ENCODE data around the gene MAP3K20. TPM values are rescaled to one million over a fixed set of nuclear protein-coding genes. Genes with fewer than 3 reads are reported as not detected.
"Not testable (repeated sequence)": the region's sequence is repeated elsewhere in the genome, so short reads cannot be mapped to it uniquely, and the experiment has no call there.

The MAP3K20 gene
- total RNA-seq, 4 donors from 2014 or later = 33.0 to 56.1 (median 44.4) TPM

DNA sequence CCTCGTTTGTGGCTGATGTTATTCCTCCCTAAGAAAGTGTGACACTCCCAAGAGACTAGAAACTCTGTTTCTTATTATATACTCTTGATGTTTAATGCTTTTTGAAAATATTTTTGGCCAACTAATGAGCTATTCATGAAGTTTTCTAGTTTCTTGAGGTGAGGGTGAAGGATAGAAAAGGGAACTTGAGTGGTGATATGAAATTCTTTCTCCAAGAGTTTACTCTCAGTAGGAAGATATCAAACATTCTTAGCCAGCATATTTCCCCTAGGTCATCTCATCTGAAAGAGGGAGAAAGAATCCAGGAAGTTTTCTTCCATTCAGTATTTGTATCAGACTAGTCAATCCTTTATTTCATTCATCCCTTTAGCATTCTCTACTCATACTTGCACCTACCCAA is 95.7 kb downstream of the MAP3K20 start:
- DNase-seq (ENCODE audit: low spot score) (no peak), ATAC-seq (ENCODE audit: low FRiP score) (no peak)
- TF ChIP-seq, protein P1, sequence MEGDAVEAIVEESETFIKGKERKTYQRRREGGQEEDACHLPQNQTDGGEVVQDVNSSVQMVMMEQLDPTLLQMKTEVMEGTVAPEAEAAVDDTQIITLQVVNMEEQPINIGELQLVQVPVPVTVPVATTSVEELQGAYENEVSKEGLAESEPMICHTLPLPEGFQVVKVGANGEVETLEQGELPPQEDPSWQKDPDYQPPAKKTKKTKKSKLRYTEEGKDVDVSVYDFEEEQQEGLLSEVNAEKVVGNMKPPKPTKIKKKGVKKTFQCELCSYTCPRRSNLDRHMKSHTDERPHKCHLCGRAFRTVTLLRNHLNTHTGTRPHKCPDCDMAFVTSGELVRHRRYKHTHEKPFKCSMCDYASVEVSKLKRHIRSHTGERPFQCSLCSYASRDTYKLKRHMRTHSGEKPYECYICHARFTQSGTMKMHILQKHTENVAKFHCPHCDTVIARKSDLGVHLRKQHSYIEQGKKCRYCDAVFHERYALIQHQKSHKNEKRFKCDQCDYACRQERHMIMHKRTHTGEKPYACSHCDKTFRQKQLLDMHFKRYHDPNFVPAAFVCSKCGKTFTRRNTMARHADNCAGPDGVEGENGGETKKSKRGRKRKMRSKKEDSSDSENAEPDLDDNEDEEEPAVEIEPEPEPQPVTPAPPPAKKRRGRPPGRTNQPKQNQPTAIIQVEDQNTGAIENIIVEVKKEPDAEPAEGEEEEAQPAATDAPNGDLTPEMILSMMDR (IDR thresholded peaks at IDR 0.05) = no peak

- TF ChIP-seq, protein P1 (IDR thresholded peaks at IDR 0.05) = no peak
- DNase-seq (ENCODE audit: low spot score) (no peak), ATAC-seq (ENCODE audit: low FRiP score) (no peak)
Measured at GRCh38 chr2:173171924-173172643, 96.4 kb downstream of the MAP3K20 start.

DNA sequence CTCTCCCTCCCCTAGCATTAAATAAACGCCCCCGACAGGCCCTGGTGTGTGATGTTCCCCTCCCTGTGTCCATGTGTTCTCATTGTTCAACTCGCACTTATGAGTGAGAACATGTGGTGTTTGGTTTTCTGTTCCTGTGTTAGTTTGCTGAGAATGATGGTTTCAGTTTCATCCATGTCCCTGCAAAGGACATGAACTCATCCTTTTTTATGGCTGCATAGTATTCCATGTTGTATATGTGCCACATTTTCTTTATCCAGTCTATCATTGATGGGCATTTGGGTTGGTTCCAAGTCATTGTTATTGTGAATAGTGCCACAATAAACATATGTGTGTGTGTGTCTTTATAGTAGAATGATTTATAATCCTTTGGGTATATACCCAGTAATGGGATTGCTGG is 98.7 kb downstream of the MAP3K20 start:
- not testable (repeated sequence) for DNase-seq (ENCODE audit: low spot score); ATAC-seq (ENCODE audit: low FRiP score)

DNA sequence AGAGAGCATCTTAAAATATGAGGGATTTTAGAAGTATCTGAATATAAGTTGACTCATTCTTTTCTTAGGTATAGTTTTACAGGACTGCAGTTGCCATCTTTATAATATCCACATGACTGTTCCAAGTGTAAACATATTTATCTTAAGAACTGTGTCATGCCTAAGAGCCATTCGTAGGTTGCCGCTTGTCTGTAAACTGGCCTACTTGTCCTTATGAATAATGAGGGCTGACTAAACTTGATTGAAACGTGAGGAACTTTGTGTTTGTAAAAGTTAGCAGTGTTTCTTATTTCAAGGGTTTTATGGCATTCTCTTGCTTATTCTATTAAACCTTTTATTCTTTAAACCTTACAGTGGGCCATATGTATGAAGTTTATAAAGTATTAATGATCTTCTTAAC is 99.6 kb downstream of the MAP3K20 start:
- ATAC-seq (ENCODE audit: low FRiP score) (no peak), DNase-seq (ENCODE audit: low spot score) (no peak)
- TF ChIP-seq, protein P1 (IDR thresholded peaks at IDR 0.05) = no peak

- TF ChIP-seq, protein P1 (IDR thresholded peaks at IDR 0.05) = no peak
- DNase-seq (ENCODE audit: low spot score) (no peak), ATAC-seq (ENCODE audit: low FRiP score) (no peak)
Measured at GRCh38 chr2:173181982-173182381, 106.3 kb downstream of the MAP3K20 start.

DNA sequence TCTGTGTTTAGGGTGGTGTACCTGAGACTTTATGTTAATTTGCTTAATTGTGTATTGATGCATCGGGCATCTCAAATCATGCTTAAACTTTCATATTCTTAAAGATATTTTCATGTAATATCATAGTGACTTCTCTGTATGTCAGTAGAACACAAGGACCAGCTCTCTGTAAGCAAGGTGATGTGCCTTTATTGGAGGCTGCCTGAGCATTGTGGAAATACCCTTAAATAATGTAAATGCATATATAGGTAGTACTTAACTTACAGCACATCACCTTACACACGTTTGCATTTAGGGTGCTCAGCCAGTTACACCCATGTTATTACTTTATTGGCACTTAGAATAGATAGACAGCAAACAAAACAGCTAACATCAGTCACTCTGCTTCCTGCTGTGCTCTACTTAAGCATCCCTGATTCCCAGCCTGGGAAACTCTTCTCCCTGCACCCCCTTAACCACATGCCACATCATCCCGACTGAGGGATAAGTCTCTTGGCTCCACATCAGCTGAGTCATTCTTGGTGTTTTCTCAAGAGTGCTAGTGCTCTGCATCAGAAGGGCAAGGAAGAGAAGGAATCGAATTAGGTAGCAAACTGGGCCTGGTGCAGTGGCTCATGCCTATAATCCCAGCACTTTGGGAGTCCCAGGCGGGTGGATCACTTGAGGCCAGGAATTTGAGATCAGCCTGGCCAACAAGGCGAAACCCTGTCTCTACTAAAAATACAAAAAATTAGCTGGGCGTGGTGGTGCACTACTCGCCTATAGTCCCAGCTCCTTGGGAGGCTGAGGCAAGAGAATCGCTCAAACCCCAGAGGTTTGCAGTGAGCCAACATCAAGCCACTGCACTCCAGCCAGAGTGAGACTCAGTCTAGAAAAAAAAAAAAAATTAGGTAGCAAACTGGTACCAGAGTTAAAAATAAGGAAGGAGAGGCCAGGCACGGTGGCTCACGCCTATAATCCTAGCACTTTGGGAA is 108.7 kb downstream of the MAP3K20 start:
- TF ChIP-seq, protein P1 (IDR thresholded peaks at IDR 0.05) = no peak
- ATAC-seq (ENCODE audit: low FRiP score) (peak; percentile 90), DNase-seq (ENCODE audit: low spot score) (no peak)

DNA sequence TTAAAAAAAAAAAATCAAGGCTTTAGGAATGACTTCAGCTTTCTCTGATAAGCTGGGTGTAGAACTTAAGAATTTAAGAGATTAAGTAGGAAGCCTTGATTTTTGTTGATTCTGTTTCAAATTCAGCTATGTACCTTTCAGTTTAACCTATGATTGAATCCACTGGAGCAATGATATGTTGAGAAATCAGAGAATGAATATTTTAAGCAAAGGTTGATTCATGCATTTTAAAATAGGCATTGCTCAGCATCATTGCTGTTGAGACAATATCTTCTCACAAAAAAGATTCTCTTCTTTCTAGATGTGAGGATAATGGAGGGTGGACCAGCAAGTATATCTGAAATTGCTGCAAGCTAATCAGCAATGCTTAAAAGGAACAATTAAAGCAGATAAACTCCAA is 109.8 kb downstream of the MAP3K20 start:
- DNase-seq (ENCODE audit: low spot score) (no peak), ATAC-seq (ENCODE audit: low FRiP score) (no peak)
- TF ChIP-seq, protein P1 (IDR thresholded peaks at IDR 0.05) = no peak
